WTC11 (cell line): ENCODE data around the gene ATN1. TPM values are rescaled to one million over a fixed set of nuclear protein-coding genes. Genes with fewer than 3 reads are reported as not detected.
A peak's percentile ranks its signal among the peaks of the same experiment; 100 is the strongest.

ENCODE experiments used
- ATAC-seq: fragments of 200-7000 bp; cut with Tn5 transposase; 2 replicates; pipeline ENCODE4 v1.10.0; 2021; ENCODE audit warnings: mild to moderate bottlenecking, moderate library complexity
- CTCF ChIA-PET: fragments of 300-600 bp; sonication (Branson Sonifier 250); formaldehyde crosslinking; loops from one replicate; lab custom pipeline; 2021; ENCODE audit warnings: antibody characterized with exemption; lab: Charles Lee
- POLR2A ChIA-PET: fragments of 350-600 bp; sonication (Branson Sonifier 250); formaldehyde crosslinking; loops from one replicate; lab custom pipeline; 2021; ENCODE audit warnings: antibody characterized with exemption; lab: Charles Lee
- DNase-seq: peaks from one replicate; pipeline ENCODE4 v3.0.0; 2021; ENCODE audit warnings: low spot score
- H3K27ac Mint-ChIP-seq: 2 replicates; pipeline ENCODE4 v1.8.0; 2021; ENCODE audit warnings: mixed read lengths
- H3K27me3 Mint-ChIP-seq: 2 replicates; pipeline ENCODE4 v1.8.0; 2021; ENCODE audit warnings: low read depth, mild to moderate bottlenecking, moderate library complexity, mixed read lengths
- H3K36me3 Mint-ChIP-seq: 2 replicates; pipeline ENCODE4 v1.8.0; 2021; ENCODE audit warnings: mixed read lengths
- H3K4me1 Mint-ChIP-seq: 2 replicates; pipeline ENCODE4 v1.8.0; 2022; ENCODE audit warnings: mixed read lengths
- H3K4me3 Mint-ChIP-seq: 2 replicates; pipeline ENCODE4 v1.8.0; 2021; ENCODE audit warnings: mild to moderate bottlenecking, moderate library complexity, mixed read lengths
- H3K9me3 Mint-ChIP-seq: 2 replicates; pipeline ENCODE4 v1.8.0; 2021; ENCODE audit warnings: mixed read lengths
- ATF1 ChIP-seq: sonication (generic); formaldehyde crosslinking; IDR thresholded peaks from 2 replicates; pipeline ENCODE4 v1.8.1; 2023; ENCODE audit warnings: mild to moderate bottlenecking, moderate library complexity, missing genetic modification reagents
- EMX1 ChIP-seq: fragments of 250-450 bp; sonication (Bioruptor Pico); IDR thresholded peaks from 2 replicates; pipeline ENCODE4 v1.8.0; 2021; ENCODE audit warnings: mild to moderate bottlenecking
- FOXK1 ChIP-seq: sonication (generic); formaldehyde crosslinking; IDR thresholded peaks from 2 replicates; pipeline ENCODE4 v1.8.0; 2022; ENCODE audit warnings: mild to moderate bottlenecking, moderate library complexity, missing genetic modification reagents
- HMGXB4 ChIP-seq: sonication (generic); formaldehyde crosslinking; IDR thresholded peaks from 2 replicates; pipeline ENCODE4 v1.8.1; 2023; ENCODE audit warnings: mild to moderate bottlenecking, moderate library complexity, missing genetic modification reagents
- IRF2 ChIP-seq: sonication (generic); formaldehyde crosslinking; IDR thresholded peaks from 2 replicates; pipeline ENCODE4 v1.8.0; 2022; ENCODE audit warnings: low read depth, missing genetic modification reagents, borderline replicate concordance
- MAX ChIP-seq: sonication (generic); formaldehyde crosslinking; IDR thresholded peaks from 2 replicates; pipeline ENCODE4 v1.8.0; 2022; ENCODE audit warnings: mild to moderate bottlenecking, missing genetic modification reagents
- OVOL2 ChIP-seq: fragments of 250-450 bp; sonication (Bioruptor Pico); IDR thresholded peaks from 2 replicates; pipeline ENCODE4 v1.9.0; 2021; ENCODE audit warnings: mild to moderate bottlenecking, borderline replicate concordance
- PRDM15 ChIP-seq: sonication (generic); formaldehyde crosslinking; IDR thresholded peaks from 2 replicates; pipeline ENCODE4 v1.8.0; 2022; ENCODE audit warnings: missing genetic modification reagents
- SOX15 ChIP-seq: fragments of 250-450 bp; sonication (Bioruptor Pico); IDR thresholded peaks from 2 replicates; pipeline ENCODE4 v1.9.0; 2021; ENCODE audit warnings: mild to moderate bottlenecking
- ZMAT4 ChIP-seq: fragments of 250-450 bp; sonication (Bioruptor Pico); IDR thresholded peaks from 2 replicates; pipeline ENCODE4 v1.9.0; 2021; ENCODE audit warnings: mild to moderate bottlenecking
- ZNF281 ChIP-seq: sonication (generic); formaldehyde crosslinking; IDR thresholded peaks from 2 replicates; pipeline ENCODE4 v1.8.0; 2023; ENCODE audit warnings: mild to moderate bottlenecking, missing genetic modification reagents
- total RNA-seq: library from RNA; stranded (reverse); gene quantifications from 3 replicates; pipeline ENCODE4 v1.2.3, GENCODE V29; 2021

Gene ATN1
- total RNA-seq, 1 experiment from 2014 or later = 87.1 TPM

- Mint-ChIP-seq H3K27ac (peak overlapping the region; percentile 64), H3K27me3 (peaks cover 12% of the 10 kb centered on the region), H3K9me3 (no peaks in the 10 kb centered on the region), H3K4me1 (peaks cover 39% of the 10 kb centered on the region), H3K4me3 (peak overlapping the region; percentile 97), H3K36me3 (peaks cover 32% of the 10 kb centered on the region)
- DNase-seq = peak; percentile 74
- ChIA-PET CTCF (interaction anchor here (0.7 to 9.1 kb wide), 7 partner anchors 11 to 46 kb away, joined by 3 to 45 read pairs (median 7); partner anchors contain the start of gene SPSB2), POLR2A (interaction anchor here (0.5 to 2.0 kb wide), 6 partner anchors 11 to 47 kb away, joined by 4 to 16 read pairs (median 5); partner anchors contain the start of genes C12orf57, RNU7-1, SPSB2 and TPI1)
- TF ChIP-seq PRDM15 (CRISPR knock-in tag) (peak; percentile 61), MAX (CRISPR knock-in tag) (0 out of 2 replicates have a peak, but pooled peaks have one; percentile 51), HMGXB4 (CRISPR knock-in tag) (0 out of 2 replicates have a peak, but pooled peaks have one; percentile 48), ZNF281 (CRISPR knock-in tag) (peak; percentile 79), SOX15 (CRISPR knock-in tag) (no peak), EMX1 (CRISPR knock-in tag) (no peak)
- ATAC-seq = peak; percentile 41
Measured at GRCh38 chr12:6914947-6915788, 12.6 kb upstream of the ATN1 start.

- Mint-ChIP-seq H3K4me3 (peak overlapping the region; percentile 97), H3K36me3 (peaks cover 32% of the 10 kb centered on the region), H3K4me1 (peaks cover 39% of the 10 kb centered on the region), H3K27me3 (peaks cover 12% of the 10 kb centered on the region), H3K27ac (no peak overlapping the region), H3K9me3 (no peaks in the 10 kb centered on the region)
- ATAC-seq = no peak
- ChIA-PET CTCF (interaction anchor here (1.0 to 9.1 kb wide), 5 partner anchors 10 to 47 kb away, joined by 3 to 45 read pairs (median 13); partner anchors contain the start of gene SPSB2), POLR2A (interaction anchor here (0.6 to 2.0 kb wide), 4 partner anchors 10 to 46 kb away, joined by 4 to 16 read pairs (median 5); partner anchors contain the start of gene SPSB2)
- no peak for TF ChIP-seq IRF2 (CRISPR knock-in tag)
- no peak for TF ChIP-seq SOX15 (CRISPR knock-in tag)
- TF ChIP-seq OVOL2 (CRISPR knock-in tag) = no peak
- no peak for TF ChIP-seq ZMAT4
- no peak for TF ChIP-seq ATF1 (CRISPR knock-in tag)
- TF ChIP-seq FOXK1 (CRISPR knock-in tag) = no peak
- no peak for DNase-seq
Measured at GRCh38 chr12:6915789-6916285, 11.9 kb upstream of the ATN1 start.
